ENCODE measurements around the gene RPTOR. TPM values are rescaled to one million over a fixed set of nuclear protein-coding genes. Genes with fewer than 3 reads are reported as not detected.

The RPTOR gene
- total and polyA plus RNA-seq, 2 donors (not counting 3 experiments of a cell fraction or from before 2014, with no cell fraction given): 10.7 to 41.8 TPM

DNA sequence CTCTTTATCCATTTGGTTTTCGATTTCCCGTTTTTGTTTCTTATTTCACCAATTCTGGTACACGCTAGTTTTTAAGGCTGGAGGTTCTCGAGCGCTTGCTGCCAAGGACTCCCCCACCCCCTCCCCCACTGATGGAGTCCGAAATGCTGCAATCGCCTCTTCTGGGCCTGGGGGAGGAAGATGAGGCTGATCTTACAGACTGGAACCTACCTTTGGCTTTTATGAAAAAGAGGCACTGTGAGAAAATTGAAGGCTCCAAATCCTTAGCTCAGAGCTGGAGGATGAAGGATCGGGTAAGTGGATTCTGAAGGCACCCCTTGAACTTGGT is 825 bp downstream of the RPTOR start:
- no peaks in the 10 kb centered on the region for H3K36me3 ChIP-seq (ENCODE audit: control insufficient read depth in 2 of 2, extremely low read depth in 1 of 2, insufficient read depth in 2 of 2, low read length in 2 of 2)
- H3K79me2 ChIP-seq (ENCODE audit: control insufficient read depth, insufficient read depth, low read length): peaks cover 52% of the 10 kb centered on the region
- no peaks in the 10 kb centered on the region for H3K9me3 ChIP-seq (replicated peaks; ENCODE audit: control insufficient read depth, insufficient read depth, low read length)
- H3K4me1 ChIP-seq (ENCODE audit: control insufficient read depth, extremely low read depth, insufficient read depth, low read length): peaks cover 12% of the 10 kb centered on the region
- TF ChIP-seq, protein P1, sequence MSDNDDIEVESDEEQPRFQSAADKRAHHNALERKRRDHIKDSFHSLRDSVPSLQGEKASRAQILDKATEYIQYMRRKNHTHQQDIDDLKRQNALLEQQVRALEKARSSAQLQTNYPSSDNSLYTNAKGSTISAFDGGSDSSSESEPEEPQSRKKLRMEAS (IDR thresholded peaks at IDR 0.05; ENCODE audit: insufficient read depth, insufficient read length): no peak
- TF ChIP-seq EZH2 (IDR thresholded peaks at IDR 0.05; ENCODE audit: borderline replicate concordance, low read depth, low read length, severe bottlenecking): no peak
- TF ChIP-seq FOS (IDR thresholded peaks at IDR 0.05; ENCODE audit: borderline replicate concordance, insufficient read depth, low read length): no peak
- no peak for TF ChIP-seq MYC (IDR thresholded peaks at IDR 0.05; ENCODE audit: low read depth, low read length)
- TF ChIP-seq GATA2 (IDR thresholded peaks at IDR 0.05; ENCODE audit: insufficient read depth, insufficient read length, low read depth, low read length): no peak
- TF ChIP-seq, protein P2, sequence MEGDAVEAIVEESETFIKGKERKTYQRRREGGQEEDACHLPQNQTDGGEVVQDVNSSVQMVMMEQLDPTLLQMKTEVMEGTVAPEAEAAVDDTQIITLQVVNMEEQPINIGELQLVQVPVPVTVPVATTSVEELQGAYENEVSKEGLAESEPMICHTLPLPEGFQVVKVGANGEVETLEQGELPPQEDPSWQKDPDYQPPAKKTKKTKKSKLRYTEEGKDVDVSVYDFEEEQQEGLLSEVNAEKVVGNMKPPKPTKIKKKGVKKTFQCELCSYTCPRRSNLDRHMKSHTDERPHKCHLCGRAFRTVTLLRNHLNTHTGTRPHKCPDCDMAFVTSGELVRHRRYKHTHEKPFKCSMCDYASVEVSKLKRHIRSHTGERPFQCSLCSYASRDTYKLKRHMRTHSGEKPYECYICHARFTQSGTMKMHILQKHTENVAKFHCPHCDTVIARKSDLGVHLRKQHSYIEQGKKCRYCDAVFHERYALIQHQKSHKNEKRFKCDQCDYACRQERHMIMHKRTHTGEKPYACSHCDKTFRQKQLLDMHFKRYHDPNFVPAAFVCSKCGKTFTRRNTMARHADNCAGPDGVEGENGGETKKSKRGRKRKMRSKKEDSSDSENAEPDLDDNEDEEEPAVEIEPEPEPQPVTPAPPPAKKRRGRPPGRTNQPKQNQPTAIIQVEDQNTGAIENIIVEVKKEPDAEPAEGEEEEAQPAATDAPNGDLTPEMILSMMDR (IDR thresholded peaks at IDR 0.05; ENCODE audit: extremely low read depth in 1 of 2, insufficient read depth in 1 of 2, low read depth in 1 of 2, low read length in 2 of 2): no peak
- no peak for TF ChIP-seq JUN (IDR thresholded peaks at IDR 0.05; ENCODE audit: borderline replicate concordance, insufficient read depth, insufficient read length, low read depth)
- no peak for TF ChIP-seq POLR2A (IDR thresholded peaks at IDR 0.05; ENCODE audit: low read depth, low read length)
- no peak for TF ChIP-seq POLR2AphosphoS5 (IDR thresholded peaks at IDR 0.05; ENCODE audit: insufficient read depth, low read depth, low read length)
- DNase-seq (ENCODE audit: low read depth, low spot score) (peak; percentile 11), FAIRE-seq (no peak)
- no TSS peak for BruUV-seq (replicated peaks)
- H2AFZ ChIP-seq (ENCODE audit: low read depth, low read length): peak overlapping the region; percentile 94
- H4K20me1 ChIP-seq (replicated peaks; ENCODE audit: control insufficient read depth, extremely low read depth, insufficient read depth, low read length): no peaks in the 10 kb centered on the region
- intact Hi-C loops (cut with micrococcal nuclease) (loop anchor here (2.0 to 10.0 kb wide), 2 partner anchors 29 to 289 kb away; no protein-coding TSS in a partner anchor), dilution Hi-C loops (cut with MboI; ENCODE audit: extremely low pct_ligation_motif_present, low sequenced_read_pairs) (no loop called here)
- H3K4me2 ChIP-seq (ENCODE audit: insufficient read depth, low read length): peak overlapping the region; percentile 87
- peak overlapping the region; percentile 72 to 86 (median 78) for H3K4me3 ChIP-seq (replicated peaks in 1 of 3; ENCODE audit: insufficient read depth in 1 of 3, low read depth in 1 of 3, low read length in 3 of 3)
- ChIA-PET CTCF (interaction anchor here (1.2 kb wide), 1 partner anchor 30 kb away, joined by 5 read pairs; no protein-coding TSS in a partner anchor), POLR2A (interaction anchor here (1.2 kb wide), 1 partner anchor 91 kb away, joined by 3 read pairs; no protein-coding TSS in a partner anchor)
- H3K27me3 ChIP-seq (ENCODE audit: control insufficient read depth in 2 of 2, insufficient read depth in 2 of 2, low read length in 2 of 2): no peaks in the 10 kb centered on the region
- peak overlapping the region; percentile 76 for H3K27ac ChIP-seq (ENCODE audit: insufficient read depth, low read depth, low read length)
- no peaks in the 10 kb centered on the region for H3K9me1 ChIP-seq (replicated peaks; ENCODE audit: control insufficient read depth, extremely low read depth, insufficient read depth, low read length)
- H3K9ac ChIP-seq (replicated peaks; ENCODE audit: extremely low read depth, insufficient read depth, low read length): peak overlapping the region; percentile 93

Data from endothelial cell of umbilical vein (primary cell).